HEK293 (cell line): Measurements from ENCODE around the gene C1QBP.

ENCODE experiments used
- ATF2 ChIP-seq: fragments of 450-650 bp; formaldehyde crosslinking; IDR thresholded peaks from 2 replicates; pipeline ENCODE4 v1.5.1; 2016; ENCODE audit warnings: missing biosample characterization, missing genetic modification characterization, low read depth
- FEZF1 ChIP-seq: fragments of 450-650 bp; formaldehyde crosslinking; IDR thresholded peaks from 2 replicates; pipeline ENCODE4 v1.5.1; 2016; ENCODE audit warnings: missing biosample characterization, missing genetic modification characterization
- GLI4 ChIP-seq: fragments of 450-650 bp; formaldehyde crosslinking; IDR thresholded peaks from 2 replicates; pipeline ENCODE4 v1.5.1; 2016; ENCODE audit warnings: missing biosample characterization, missing genetic modification characterization
- INSM2 ChIP-seq: fragments of 450-650 bp; formaldehyde crosslinking; IDR thresholded peaks from 2 replicates; pipeline ENCODE4 v1.5.1; 2016; ENCODE audit warnings: missing biosample characterization, missing genetic modification characterization
- OVOL3 ChIP-seq: fragments of 450-650 bp; formaldehyde crosslinking; IDR thresholded peaks from 2 replicates; pipeline ENCODE4 v1.5.1; 2016; ENCODE audit warnings: missing biosample characterization, missing genetic modification characterization
- REPIN1 ChIP-seq: fragments of 450-650 bp; formaldehyde crosslinking; IDR thresholded peaks from 2 replicates; pipeline ENCODE4 v1.5.1; 2017; ENCODE audit warnings: missing biosample characterization, missing genetic modification characterization, low read depth
- SP2 ChIP-seq: fragments of 450-650 bp; formaldehyde crosslinking; IDR thresholded peaks from 2 replicates; pipeline ENCODE4 v1.5.1; 2016; ENCODE audit warnings: missing biosample characterization, missing genetic modification characterization
- ZBTB7A ChIP-seq: fragments of 450-650 bp; formaldehyde crosslinking; IDR thresholded peaks from 2 replicates; pipeline ENCODE4 v1.5.1; 2016; ENCODE audit warnings: low read depth, missing biosample characterization, missing genetic modification characterization
- ZNF2 ChIP-seq: fragments of 450-650 bp; formaldehyde crosslinking; IDR thresholded peaks from 2 replicates; pipeline ENCODE4 v1.5.1; 2016; ENCODE audit warnings: missing biosample characterization, missing genetic modification characterization
- ZNF202 ChIP-seq: fragments of 450-650 bp; formaldehyde crosslinking; IDR thresholded peaks from 2 replicates; pipeline ENCODE4 v1.5.1; 2016; ENCODE audit warnings: missing biosample characterization, missing genetic modification characterization, borderline replicate concordance
- ZNF335 ChIP-seq: fragments of 450-650 bp; formaldehyde crosslinking; conservative IDR thresholded peaks from 2 replicates; pipeline ENCODE4 v1.5.1; 2016; ENCODE audit warnings: missing biosample characterization, missing genetic modification characterization
- ZNF423 ChIP-seq: fragments of 450-650 bp; formaldehyde crosslinking; IDR thresholded peaks from 2 replicates; pipeline ENCODE4 v1.5.1; 2016; ENCODE audit warnings: missing biosample characterization, missing genetic modification characterization
- ZNF518A ChIP-seq: fragments of 450-650 bp; formaldehyde crosslinking; conservative IDR thresholded peaks from 2 replicates; pipeline ENCODE4 v1.5.1; 2016; ENCODE audit warnings: low read depth, missing biosample characterization, missing genetic modification characterization
- ZNF548 ChIP-seq: fragments of 450-650 bp; formaldehyde crosslinking; IDR thresholded peaks from 2 replicates; pipeline ENCODE4 v1.5.1; 2016; ENCODE audit warnings: missing biosample characterization, missing genetic modification characterization
- ZNF558 ChIP-seq: fragments of 450-650 bp; formaldehyde crosslinking; IDR thresholded peaks from 2 replicates; pipeline ENCODE4 v1.5.1; 2016; ENCODE audit warnings: missing biosample characterization, missing genetic modification characterization
- ZNF600 ChIP-seq: fragments of 450-650 bp; formaldehyde crosslinking; IDR thresholded peaks from 2 replicates; pipeline ENCODE4 v1.5.1; 2016; ENCODE audit warnings: missing biosample characterization, missing genetic modification characterization
- ZNF621 ChIP-seq: fragments of 450-650 bp; formaldehyde crosslinking; IDR thresholded peaks from 2 replicates; pipeline ENCODE4 v1.5.1; 2017; ENCODE audit warnings: missing biosample characterization, missing genetic modification characterization
- ZNF623 ChIP-seq: fragments of 450-650 bp; formaldehyde crosslinking; IDR thresholded peaks from 2 replicates; pipeline ENCODE4 v1.5.1; 2016; ENCODE audit warnings: missing biosample characterization, missing genetic modification characterization
- ZNF624 ChIP-seq: fragments of 450-650 bp; formaldehyde crosslinking; IDR thresholded peaks from 2 replicates; pipeline ENCODE4 v1.5.1; 2017; ENCODE audit warnings: missing biosample characterization, missing genetic modification characterization
- ZNF768 ChIP-seq: fragments of 450-650 bp; formaldehyde crosslinking; IDR thresholded peaks from 2 replicates; pipeline ENCODE4 v1.5.1; 2018; ENCODE audit warnings: missing biosample characterization, mild to moderate bottlenecking, missing genetic modification characterization
- TF ChIP-seq, protein P1 (sequence below): fragments of 450-650 bp; formaldehyde crosslinking; IDR thresholded peaks from 2 replicates; pipeline ENCODE4 v1.5.1; 2017; ENCODE audit warnings: missing biosample characterization, missing genetic modification characterization
- TF ChIP-seq, protein P2 (sequence below): fragments of 450-650 bp; formaldehyde crosslinking; IDR thresholded peaks from 2 replicates; pipeline ENCODE4 v1.5.0; 2017; ENCODE audit warnings: missing biosample characterization, missing genetic modification characterization, borderline replicate concordance
- TF ChIP-seq, protein P3 (sequence below): fragments of 450-650 bp; formaldehyde crosslinking; IDR thresholded peaks from 2 replicates; pipeline ENCODE4 v1.5.1; 2016; ENCODE audit warnings: missing biosample characterization, missing genetic modification characterization
- TF ChIP-seq, protein P4 (sequence below): fragments of 450-650 bp; formaldehyde crosslinking; IDR thresholded peaks from 2 replicates; pipeline ENCODE4 v1.5.1; 2016; ENCODE audit warnings: missing biosample characterization, missing genetic modification characterization

Gene C1QBP

DNA sequence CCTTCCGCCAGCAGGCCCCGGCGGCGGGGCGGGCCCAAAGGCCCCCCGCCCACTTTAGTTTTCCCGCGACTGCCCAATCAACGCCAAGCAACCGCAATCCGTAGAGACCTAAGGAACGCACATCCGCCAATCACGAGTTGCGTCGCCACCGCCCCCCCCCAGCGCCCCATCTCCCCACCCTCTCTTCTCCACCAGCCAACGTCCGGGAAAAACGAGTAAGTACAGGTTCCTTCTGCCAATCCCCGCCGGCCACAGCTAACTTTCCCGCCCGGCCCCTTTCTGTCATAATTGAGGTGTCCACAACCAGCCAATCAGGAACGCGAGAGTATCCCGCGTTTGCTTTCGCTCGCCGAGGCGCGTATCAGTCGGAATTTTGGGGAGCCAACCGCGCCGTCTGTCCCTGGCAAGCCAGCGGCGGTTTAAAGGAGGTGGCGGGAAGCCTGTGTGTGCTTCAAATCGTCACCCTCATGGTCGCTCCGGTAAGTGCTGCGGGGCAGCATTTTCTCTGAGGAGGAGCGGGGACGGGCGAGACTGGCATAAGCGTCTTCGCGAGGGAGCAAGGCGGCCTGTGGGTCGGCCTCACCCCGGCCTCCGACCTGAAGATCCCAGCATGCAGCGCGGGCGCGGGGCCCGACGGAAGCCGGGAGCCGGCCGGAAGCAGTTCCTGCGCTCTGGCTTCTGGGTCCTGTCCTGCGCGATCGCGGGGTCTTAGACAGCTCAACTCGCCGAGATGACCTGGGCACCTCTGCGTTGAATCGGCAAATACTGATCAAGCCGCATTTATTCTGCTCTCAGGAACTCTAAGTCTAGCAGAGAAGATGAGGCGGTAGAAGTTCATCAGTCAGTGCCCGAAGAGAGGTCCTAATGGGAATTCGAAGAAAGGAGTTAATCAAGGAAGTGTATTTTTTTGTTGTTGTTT lies 47.5 kb upstream of the C1QBP start, which contains the start of gene MIS12 (continued):
- TF ChIP-seq, protein P1, sequence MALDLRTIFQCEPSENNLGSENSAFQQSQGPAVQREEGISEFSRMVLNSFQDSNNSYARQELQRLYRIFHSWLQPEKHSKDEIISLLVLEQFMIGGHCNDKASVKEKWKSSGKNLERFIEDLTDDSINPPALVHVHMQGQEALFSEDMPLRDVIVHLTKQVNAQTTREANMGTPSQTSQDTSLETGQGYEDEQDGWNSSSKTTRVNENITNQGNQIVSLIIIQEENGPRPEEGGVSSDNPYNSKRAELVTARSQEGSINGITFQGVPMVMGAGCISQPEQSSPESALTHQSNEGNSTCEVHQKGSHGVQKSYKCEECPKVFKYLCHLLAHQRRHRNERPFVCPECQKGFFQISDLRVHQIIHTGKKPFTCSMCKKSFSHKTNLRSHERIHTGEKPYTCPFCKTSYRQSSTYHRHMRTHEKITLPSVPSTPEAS (tag by site-specific recombination): no peak; the same call in 1 of the 2 replicates
- TF ChIP-seq, protein P2, sequence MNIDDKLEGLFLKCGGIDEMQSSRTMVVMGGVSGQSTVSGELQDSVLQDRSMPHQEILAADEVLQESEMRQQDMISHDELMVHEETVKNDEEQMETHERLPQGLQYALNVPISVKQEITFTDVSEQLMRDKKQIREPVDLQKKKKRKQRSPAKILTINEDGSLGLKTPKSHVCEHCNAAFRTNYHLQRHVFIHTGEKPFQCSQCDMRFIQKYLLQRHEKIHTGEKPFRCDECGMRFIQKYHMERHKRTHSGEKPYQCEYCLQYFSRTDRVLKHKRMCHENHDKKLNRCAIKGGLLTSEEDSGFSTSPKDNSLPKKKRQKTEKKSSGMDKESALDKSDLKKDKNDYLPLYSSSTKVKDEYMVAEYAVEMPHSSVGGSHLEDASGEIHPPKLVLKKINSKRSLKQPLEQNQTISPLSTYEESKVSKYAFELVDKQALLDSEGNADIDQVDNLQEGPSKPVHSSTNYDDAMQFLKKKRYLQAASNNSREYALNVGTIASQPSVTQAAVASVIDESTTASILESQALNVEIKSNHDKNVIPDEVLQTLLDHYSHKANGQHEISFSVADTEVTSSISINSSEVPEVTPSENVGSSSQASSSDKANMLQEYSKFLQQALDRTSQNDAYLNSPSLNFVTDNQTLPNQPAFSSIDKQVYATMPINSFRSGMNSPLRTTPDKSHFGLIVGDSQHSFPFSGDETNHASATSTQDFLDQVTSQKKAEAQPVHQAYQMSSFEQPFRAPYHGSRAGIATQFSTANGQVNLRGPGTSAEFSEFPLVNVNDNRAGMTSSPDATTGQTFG (tag by site-specific recombination): no peak
- no peak; the same call in 1 of the 2 replicates for TF ChIP-seq ZNF558 (tag by site-specific recombination)
- no peak for TF ChIP-seq ZNF423
- peak; percentile 88 for TF ChIP-seq ZNF2
- TF ChIP-seq REPIN1: no peak
- peak; percentile 89 for TF ChIP-seq SP2 (tag by site-specific recombination)
- TF ChIP-seq, protein P3, sequence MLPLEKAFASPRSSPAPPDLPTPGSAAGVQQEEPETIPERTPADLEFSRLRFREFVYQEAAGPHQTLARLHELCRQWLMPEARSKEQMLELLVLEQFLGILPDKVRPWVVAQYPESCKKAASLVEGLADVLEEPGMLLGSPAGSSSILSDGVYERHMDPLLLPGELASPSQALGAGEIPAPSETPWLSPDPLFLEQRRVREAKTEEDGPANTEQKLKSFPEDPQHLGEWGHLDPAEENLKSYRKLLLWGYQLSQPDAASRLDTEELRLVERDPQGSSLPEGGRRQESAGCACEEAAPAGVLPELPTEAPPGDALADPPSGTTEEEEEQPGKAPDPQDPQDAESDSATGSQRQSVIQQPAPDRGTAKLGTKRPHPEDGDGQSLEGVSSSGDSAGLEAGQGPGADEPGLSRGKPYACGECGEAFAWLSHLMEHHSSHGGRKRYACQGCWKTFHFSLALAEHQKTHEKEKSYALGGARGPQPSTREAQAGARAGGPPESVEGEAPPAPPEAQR (tag by site-specific recombination): no peak
- TF ChIP-seq ZNF600 (tag by site-specific recombination): peak; percentile 92
- TF ChIP-seq ZNF335: peak; percentile 99
- no peak for TF ChIP-seq ZNF548 (tag by site-specific recombination)
- no peak for TF ChIP-seq ZNF621 (tag by site-specific recombination)
- TF ChIP-seq ZNF202 (tag by site-specific recombination): no peak
- TF ChIP-seq, protein P4, sequence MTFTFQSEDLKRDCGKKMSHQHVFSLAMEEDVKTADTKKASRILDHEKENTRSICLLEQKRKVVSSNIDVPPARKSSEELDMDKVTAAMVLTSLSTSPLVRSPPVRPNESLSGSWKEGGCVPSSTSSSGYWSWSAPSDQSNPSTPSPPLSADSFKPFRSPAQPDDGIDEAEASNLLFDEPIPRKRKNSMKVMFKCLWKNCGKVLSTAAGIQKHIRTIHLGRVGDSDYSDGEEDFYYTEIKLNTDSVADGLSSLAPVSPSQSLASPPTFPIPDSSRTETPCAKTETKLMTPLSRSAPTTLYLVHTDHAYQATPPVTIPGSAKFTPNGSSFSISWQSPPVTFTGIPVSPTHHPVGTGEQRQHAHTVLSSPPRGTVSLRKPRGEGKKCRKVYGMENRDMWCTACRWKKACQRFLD (tag by site-specific recombination): no peak
- TF ChIP-seq FEZF1: no peak
- TF ChIP-seq INSM2: peak; percentile 80; the same call in 1 of the 2 replicates
- TF ChIP-seq ZNF518A (tag by site-specific recombination): peak; percentile 93
- TF ChIP-seq GLI4: peak; percentile 81; the same call in 1 of the 2 replicates
- TF ChIP-seq ZNF768 (tag by site-specific recombination): no peak
- 0 out of 2 replicates have a peak, but pooled peaks have one; percentile 16 for TF ChIP-seq ZBTB7A (tag by site-specific recombination)
- TF ChIP-seq OVOL3 (tag by site-specific recombination): peak; percentile 52
- no peak for TF ChIP-seq ZNF623
- no peak for TF ChIP-seq ATF2 (tag by site-specific recombination)
- no peak for TF ChIP-seq ZNF624 (tag by site-specific recombination)
